Skin epidermis (tissue), 12 donors: ENCODE measurements around the gene CT45A3.
"Not testable (repeated sequence)": the region's sequence is repeated elsewhere in the genome, so short reads cannot be mapped to it uniquely, and the experiment has no call there.

Source experiments
- H3K27ac ChIP-seq, 21 experiments: fragments of 200-600 bp; sonication (generic) in 11 of 21; one replicate each; pipeline ENCODE4 v1.5.0; 2020; ENCODE audit warnings: mild to moderate bottlenecking in 3 of 21, inconsistent platforms in 2 of 21, moderate library complexity in 2 of 21
- H3K4me3 ChIP-seq, 7 experiments: fragments of 200-600 bp; sonication (generic) in 2 of 7; one replicate each; pipeline ENCODE4 v1.5.0; 2020; ENCODE audit warnings: inconsistent platforms in 2 of 7, mild to moderate bottlenecking in 2 of 7, moderate library complexity in 1 of 7

The CT45A3 gene, protein sequence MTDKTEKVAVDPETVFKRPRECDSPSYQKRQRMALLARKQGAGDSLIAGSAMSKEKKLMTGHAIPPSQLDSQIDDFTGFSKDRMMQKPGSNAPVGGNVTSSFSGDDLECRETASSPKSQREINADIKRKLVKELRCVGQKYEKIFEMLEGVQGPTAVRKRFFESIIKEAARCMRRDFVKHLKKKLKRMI

DNA sequence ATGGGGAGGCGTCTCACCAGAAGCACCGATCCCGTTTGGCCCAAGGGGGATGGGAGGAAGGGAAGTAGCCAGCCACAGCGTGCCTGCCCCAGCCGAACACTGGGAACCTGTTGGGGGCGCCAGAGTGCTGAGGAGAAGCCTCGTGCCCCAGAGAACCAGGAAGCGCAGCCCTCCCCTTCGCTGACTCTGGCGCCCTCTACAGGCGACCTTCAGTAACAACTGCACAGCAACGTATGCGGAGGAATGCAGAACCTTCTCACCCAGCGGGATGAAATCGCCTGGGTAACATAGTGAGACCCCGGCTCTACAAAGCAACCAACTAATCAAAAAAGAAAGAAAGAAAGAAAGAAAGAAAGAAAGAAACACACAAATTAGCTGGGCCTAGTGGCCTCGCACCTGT, at the start of gene CT45A3:
Gene CT45A3 (minus strand): TSS at position 101 of the 400 bp plus-strand sequence. CDS start 3,747 bp downstream, outside the sequence.
- H3K4me3 ChIP-seq, H3K27ac ChIP-seq: not testable (repeated sequence)

DNA sequence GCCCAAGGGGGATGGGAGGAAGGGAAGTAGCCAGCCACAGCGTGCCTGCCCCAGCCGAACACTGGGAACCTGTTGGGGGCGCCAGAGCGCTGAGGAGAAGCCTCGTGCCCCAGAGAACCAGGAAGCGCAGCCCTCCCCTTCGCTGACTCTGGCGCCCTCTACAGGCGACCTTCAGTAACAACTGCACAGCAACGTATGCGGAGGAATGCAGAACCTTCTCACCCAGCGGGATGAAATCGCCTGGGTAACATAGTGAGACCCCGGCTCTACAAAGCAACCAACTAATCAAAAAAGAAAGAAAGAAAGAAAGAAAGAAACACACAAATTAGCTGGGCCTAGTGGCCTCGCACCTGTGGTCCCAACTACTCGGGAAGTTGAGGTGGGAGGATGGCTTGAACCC, 34.7 kb upstream of the CT45A3 start, which contains the start of gene CT45A6:
Gene CT45A6 (minus strand): TSS at position 101 of the 400 bp plus-strand sequence. CDS start 3,794 bp downstream, outside the sequence.
- not testable (repeated sequence) for H3K4me3 ChIP-seq, H3K27ac ChIP-seq

DNA sequence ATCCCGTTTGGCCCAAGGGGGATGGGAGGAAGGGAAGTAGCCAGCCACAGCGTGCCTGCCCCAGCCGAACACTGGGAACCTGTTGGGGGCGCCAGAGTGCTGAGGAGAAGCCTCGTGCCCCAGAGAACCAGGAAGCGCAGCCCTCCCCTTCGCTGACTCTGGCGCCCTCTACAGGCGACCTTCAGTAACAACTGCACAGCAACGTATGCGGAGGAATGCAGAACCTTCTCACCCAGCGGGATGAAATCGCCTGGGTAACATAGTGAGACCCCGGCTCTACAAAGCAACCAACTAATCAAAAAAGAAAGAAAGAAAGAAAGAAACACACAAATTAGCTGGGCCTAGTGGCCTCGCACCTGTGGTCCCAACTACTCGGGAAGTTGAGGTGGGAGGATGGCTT, 17.4 kb upstream of the CT45A3 start, which contains the start of gene CT45A5:
Gene CT45A5 (minus strand): TSS at position 101 of the 400 bp plus-strand sequence. CDS start 3,774 bp downstream, outside the sequence.
- not testable (repeated sequence) for H3K27ac ChIP-seq, H3K4me3 ChIP-seq

DNA sequence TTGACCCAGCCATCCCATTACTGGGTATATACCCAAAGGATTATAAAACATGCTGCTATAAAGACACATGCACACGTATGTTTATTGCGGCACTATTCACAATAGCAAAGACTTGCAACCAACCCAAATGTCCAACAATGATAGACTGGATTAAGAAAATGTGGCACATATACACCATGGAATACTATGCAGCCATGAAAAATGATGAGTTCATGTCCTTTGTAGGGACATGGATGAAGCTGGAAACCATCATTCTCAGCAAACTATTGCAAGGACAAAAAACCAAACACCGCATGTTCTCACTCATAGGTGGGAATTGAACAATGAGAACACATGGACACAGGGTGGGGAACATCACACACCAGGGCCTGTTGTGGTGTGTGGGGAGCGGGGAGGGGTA, 23.3 kb downstream of the CT45A3 start:
- not testable (repeated sequence) for H3K27ac ChIP-seq, H3K4me3 ChIP-seq

DNA sequence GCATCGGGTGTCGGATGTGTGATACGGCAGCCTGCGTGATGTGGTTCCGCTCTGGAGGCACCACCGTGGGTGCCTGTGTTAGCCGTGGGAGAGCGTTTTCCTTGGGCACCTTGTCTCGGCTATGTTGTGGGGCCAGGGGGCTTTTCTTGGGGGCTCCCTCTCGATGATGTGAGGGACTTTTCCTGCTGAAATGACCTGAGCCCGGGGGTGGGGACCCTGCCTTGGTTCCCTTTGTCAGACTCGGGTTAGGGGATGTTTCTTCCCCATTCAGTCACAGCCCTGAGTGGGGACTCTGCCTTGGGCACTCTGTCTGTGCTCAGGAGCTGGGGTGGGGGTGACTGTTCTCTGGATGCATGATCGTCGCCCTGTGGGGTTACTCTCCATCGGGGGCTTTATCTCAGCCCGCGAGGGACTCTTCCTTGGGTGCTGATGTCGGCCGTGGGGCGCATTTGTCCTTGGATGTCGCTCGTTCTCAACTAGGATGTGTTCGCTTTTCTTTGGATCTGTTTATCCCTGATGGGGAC, 26.7 kb downstream of the CT45A3 start:
- Histone ChIP-seq H3K4me3 (no peak overlapping the region), H3K27ac (no peak overlapping the region)

DNA sequence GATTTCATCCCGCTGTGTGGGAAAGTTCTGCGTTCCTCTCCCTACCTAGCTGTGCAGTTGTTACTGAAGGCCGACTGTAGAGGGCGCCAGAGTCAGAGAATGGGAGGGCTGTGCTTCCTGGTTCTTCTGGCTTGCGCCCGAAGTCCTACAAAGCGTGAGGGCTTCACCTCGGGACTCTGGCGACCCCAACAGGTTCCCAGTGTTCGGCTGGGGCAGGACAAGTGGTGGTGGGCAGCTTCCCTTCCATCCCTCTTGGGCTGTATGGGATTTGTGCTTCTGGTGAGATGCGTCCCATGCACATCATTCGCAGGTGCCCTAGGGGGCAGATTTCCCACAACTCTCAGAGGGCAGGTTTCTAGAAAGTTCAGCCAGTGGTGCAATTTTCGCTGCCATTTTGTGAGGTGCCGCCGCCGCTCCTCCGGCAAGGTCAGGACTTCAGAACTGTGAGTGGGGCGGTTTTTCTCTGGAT, 27.3 kb downstream of the CT45A3 start:
- Histone ChIP-seq H3K27ac (no peak overlapping the region), H3K4me3 (no peak overlapping the region)

DNA sequence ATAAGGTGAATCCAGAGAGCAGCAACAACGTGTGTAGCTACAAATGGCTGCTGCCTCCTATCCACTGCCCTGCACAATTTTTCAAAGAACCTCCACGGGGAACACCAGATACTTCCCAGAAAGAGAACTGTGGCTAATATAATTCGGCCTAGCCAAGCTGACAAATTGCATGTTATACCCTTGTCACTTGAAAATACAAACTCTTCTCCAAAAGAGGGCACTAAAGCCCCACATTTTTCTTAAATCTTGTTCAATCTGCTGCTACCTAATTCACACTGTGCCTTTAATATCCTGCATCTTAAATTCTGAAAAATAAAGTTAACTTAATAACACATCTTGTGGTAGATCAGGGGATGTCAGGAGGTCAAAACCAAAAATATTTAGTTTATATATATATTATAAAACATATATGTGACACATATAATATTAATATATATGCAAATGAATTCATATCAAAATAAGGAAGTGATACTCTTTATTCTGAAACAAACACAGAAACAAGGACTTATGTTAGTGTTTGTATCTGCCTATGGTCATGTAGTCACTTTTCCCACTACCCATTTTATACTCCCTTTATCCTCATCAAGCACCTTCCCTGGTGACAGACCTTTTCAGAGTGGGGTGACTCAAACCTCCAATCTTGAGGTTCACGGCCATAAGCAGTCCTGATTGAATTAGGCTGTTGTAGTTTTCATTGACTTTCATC, 30.5 kb downstream of the CT45A3 start:
- Histone ChIP-seq H3K4me3 (no peak overlapping the region), H3K27ac (no peak overlapping the region)

DNA sequence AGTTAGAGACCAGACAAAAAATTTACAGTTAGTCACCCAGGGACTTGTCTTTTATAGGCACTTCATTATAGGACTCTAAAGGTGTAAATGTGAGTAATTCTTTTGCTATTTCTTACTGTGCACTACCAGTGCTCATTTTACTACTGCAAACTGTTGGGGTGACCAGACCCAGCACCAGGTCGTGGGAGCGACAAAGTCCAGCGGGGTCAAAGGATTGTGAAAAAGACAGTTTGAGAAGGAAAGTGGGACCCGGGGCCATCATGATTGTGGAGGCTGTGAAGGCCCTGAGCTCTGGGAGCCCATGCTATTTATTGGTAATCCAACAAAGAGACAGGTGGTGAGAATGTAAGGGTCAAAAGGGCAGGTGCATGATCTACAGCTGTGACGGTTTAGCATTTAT, 33.3 kb downstream of the CT45A3 start:
- H3K27ac ChIP-seq, H3K4me3 ChIP-seq: not testable (repeated sequence)

DNA sequence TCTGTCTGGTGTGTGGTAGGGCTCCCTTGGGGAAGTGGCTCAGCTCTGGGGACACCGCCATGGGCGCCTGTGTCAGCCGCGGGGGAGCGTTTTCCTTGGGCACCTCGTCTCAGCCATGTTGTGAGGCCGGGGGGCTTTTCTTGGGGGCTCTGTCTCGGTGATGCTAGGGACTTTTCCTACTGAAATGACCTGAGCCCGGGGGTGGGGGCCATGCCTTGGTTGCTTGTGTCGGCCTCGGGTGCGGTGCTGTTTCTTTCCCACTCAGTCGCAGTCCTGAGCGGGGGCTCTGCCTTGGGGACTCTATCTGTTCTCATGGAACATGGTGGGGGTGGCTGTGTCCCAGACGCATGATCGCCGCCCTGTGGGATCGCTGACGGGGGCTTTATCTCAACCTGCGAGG, 54.2 kb downstream of the CT45A3 start:
- Histone ChIP-seq H3K27ac (no peak overlapping the region), H3K4me3 (no peak overlapping the region)

DNA sequence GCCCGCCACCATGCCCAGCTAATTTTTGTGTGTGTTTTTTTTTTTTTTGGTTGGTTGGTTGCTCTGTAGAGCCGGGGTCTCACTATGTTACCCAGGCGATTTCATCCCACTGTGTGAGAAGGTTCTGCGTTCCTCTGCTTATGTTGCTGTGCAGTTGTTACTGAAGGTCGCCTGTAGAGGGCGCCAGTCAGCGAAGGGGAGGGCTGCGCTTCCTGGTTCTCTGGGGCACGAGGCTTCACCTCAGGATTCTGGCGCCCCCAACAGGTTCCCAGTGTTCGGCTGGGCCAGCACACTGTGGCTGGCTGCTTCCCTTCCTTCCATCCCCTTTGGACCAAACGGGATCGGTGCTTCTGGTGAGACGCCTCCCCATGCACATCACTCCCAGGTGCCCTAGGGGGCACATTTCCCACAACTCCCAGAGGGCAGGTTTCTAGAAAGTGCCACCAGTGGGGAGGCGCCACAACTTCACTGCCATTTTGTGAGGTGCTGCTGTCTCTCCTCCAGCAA, 54.8 kb downstream of the CT45A3 start, which contains the start of gene CT45A1:
Gene CT45A1 (plus strand): TSS at position 457 of the 507 bp plus-strand sequence. CDS start 5,302 bp downstream, outside the sequence.
- not testable (repeated sequence) for H3K4me3 ChIP-seq, H3K27ac ChIP-seq
